Sigmoid colon (tissue), 4 donors: Measurements from ENCODE around the gene C1QTNF4.

Experiments
- EP300 ChIP-seq, 4 donors: sonication (generic); formaldehyde crosslinking; IDR thresholded peaks; one replicate each; pipeline ENCODE4 v1.6.1; 2017; ENCODE audit warnings: antibody characterized with exemption in 4 of 4
- POLR2A ChIP-seq, 2 donors: fragments of 450-650 bp; IDR thresholded peaks; one replicate each; pipeline ENCODE4 v1.6.1; 2016; ENCODE audit warnings: antibody characterized with exemption in 2 of 2, mild to moderate bottlenecking in 2 of 2, moderate library complexity in 2 of 2
- TF ChIP-seq, protein P1 (sequence below), 4 experiments: fragments of 450-650 bp in 3 of 4; fragments of 200-600 bp in 1 of 4; IDR thresholded peaks; one replicate each; pipeline ENCODE4 v1.5.1; 2016 to 2019; ENCODE audit warnings: antibody characterized with exemption in 4 of 4, mild to moderate bottlenecking in 3 of 4, moderate library complexity in 2 of 4

DNA sequence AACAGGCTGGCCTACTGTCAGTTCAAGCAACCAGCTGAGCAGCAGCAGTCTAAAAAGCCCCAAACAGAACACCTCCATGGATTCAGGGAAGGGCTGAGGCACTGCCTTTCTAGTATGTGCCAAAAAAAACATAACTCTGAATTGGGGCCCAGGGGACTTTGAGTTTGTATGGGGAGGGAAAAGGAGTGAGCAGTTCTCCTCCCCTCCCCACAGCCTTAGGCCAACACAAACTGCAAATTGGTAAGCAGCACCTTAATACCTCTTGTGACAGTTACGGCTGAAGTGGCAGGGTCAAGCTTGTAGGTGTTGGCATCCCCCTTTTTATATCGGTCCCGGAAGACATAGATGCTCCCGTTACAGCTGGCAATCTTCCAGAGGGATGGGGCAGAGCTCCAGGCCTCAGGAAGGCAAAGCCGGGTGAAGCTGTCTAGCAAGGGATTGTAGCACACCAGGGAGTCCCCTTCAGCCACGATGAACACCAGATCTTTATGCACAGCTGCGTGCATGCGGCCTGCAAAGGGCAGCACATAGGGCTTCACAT is 21.4 kb downstream of the C1QTNF4 start:
- TF ChIP-seq, protein P1, sequence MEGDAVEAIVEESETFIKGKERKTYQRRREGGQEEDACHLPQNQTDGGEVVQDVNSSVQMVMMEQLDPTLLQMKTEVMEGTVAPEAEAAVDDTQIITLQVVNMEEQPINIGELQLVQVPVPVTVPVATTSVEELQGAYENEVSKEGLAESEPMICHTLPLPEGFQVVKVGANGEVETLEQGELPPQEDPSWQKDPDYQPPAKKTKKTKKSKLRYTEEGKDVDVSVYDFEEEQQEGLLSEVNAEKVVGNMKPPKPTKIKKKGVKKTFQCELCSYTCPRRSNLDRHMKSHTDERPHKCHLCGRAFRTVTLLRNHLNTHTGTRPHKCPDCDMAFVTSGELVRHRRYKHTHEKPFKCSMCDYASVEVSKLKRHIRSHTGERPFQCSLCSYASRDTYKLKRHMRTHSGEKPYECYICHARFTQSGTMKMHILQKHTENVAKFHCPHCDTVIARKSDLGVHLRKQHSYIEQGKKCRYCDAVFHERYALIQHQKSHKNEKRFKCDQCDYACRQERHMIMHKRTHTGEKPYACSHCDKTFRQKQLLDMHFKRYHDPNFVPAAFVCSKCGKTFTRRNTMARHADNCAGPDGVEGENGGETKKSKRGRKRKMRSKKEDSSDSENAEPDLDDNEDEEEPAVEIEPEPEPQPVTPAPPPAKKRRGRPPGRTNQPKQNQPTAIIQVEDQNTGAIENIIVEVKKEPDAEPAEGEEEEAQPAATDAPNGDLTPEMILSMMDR (IDR thresholded peaks at IDR 0.05), result no peak
- TF ChIP-seq EP300 (IDR thresholded peaks at IDR 0.05), result no peak
- TF ChIP-seq POLR2A (IDR thresholded peaks at IDR 0.05), result no peak
